WTC11 (cell line): ENCODE measurements around the gene NEURL1.

ENCODE experiments used
- ATF6 ChIP-seq: sonication (generic); formaldehyde crosslinking; IDR thresholded peaks from 2 replicates; pipeline ENCODE4 v1.8.1; 2023; ENCODE audit warnings: mild to moderate bottlenecking, missing genetic modification reagents
- ZNF416 ChIP-seq: fragments of 250-450 bp; sonication (Bioruptor Pico); IDR thresholded peaks from 2 replicates; pipeline ENCODE4 v1.9.0; 2021; ENCODE audit warnings: mild to moderate bottlenecking, inconsistent platforms

GRCh38 chr10:103465411-103466179, 27.9 kb upstream of the NEURL1 start:
- TF ChIP-seq ZNF416 = no peak
- no peak for TF ChIP-seq ATF6 (CRISPR knock-in tag)
